HUES48 (cell line): ENCODE results near the gene CDC34.

Experiments
- H3K27ac ChIP-seq: one replicate; pipeline ENCODE4 v1.7.0; 2013; ENCODE audit warnings: low read depth, low read length, inconsistent platforms
- H3K27me3 ChIP-seq: 2 replicates; pipeline ENCODE4 v1.6.1; 2013; ENCODE audit warnings: mild to moderate bottlenecking, low read length; ENCODE audit not compliant: control insufficient read depth, insufficient read depth
- H3K36me3 ChIP-seq: 2 replicates; pipeline ENCODE4 v1.6.1; 2013; ENCODE audit warnings: low read length; ENCODE audit not compliant: control insufficient read depth, insufficient read depth
- H3K4me1 ChIP-seq: 2 replicates; pipeline ENCODE4 v1.6.1; 2013; ENCODE audit warnings: mild to moderate bottlenecking, low read length; ENCODE audit not compliant: control insufficient read depth, insufficient read depth
- H3K4me3 ChIP-seq: 2 replicates; pipeline ENCODE4 v1.5.1; 2013; ENCODE audit warnings: mild to moderate bottlenecking, low read depth, low read length
- H3K9ac ChIP-seq: 2 replicates; pipeline ENCODE4 v1.6.1; 2013; ENCODE audit warnings: mild to moderate bottlenecking, low read depth, low read length, moderate library complexity
- H3K9me3 ChIP-seq: 2 replicates; pipeline ENCODE4 v1.6.1; 2013; ENCODE audit warnings: low read length; ENCODE audit not compliant: control insufficient read depth, insufficient read depth

CDC34 gene

DNA sequence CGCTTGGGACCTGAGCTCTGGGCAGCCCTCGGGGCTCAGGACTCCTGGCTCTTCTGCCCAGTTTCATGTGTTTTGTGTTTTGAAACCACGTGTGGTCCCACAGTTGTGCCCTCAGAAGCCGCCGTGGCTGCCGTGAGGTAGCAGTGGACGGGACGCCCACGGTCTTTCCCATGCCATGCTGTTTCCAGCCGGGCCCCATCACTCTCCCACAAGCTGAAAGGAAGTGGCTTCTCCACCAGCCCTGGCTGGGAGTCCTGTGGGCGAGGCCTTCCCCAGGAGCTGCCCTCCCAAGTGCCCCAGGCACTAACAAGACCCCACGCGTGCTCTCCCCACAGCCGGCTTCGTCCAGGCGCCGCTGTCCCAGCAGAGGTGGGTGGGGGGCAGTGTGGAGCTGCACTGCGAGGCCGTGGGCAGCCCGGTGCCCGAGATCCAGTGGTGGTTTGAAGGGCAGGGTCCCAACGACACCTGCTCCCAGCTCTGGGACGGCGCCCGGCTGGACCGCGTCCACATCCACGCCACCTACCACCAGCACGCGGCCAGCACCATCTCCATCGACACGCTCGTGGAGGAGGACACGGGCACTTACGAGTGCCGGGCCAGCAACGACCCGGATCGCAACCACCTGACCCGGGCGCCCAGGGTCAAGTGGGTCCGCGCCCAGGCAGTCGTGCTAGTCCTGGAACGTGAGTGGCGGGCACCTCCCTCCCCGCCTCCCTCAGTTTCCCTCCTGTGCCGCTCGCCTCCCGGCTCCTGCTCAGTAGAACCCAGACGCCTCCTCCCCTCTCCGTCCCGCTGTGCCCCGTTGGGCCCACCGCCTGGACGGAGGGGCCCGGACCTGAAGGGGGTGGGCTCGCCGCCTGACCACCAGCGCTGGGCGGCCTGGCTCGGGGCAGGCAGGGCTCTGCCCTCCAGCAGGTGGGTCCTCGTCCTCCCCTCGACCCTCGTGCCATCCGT is 46.2 kb downstream of the CDC34 start:
- Histone ChIP-seq H3K9ac (no peak overlapping the region), H3K36me3 (peaks cover 50% of the 10 kb centered on the region), H3K4me1 (peaks cover 8% of the 10 kb centered on the region), H3K27ac (no peak overlapping the region), H3K27me3 (no peaks in the 10 kb centered on the region), H3K4me3 (no peak overlapping the region), H3K9me3 (no peaks in the 10 kb centered on the region)

DNA sequence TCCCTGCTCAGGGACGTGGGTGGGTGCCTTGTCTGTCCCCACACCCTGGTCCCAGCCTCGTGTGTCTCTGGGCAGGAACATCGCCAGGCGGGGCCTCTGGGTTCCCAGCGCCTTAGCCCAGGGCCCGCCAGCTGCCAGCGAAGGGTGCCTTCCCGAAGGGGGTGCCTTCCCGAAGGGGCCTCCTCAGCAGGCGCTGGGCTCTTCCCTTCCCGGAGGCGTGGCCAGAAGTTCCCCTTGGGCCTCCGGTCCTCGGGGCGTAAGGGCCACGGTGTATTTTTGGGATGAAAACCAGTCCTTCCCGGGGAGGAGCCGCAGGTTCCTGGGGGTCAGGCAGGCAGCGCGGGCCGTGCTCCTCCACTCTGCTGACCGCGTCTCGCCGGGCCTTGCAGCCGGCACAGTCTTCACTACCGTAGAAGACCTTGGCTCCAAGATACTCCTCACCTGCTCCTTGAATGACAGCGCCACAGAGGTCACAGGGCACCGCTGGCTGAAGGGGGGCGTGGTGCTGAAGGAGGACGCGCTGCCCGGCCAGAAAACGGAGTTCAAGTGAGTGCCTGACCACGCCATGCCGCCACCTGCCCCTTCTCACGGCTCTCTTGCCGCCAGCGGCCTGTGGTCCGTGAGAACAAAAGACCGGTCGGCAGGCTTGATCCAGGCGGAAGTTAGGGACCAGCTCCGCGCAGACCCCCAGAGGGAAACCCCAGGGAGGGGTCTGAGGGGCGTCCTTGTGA is 47.7 kb downstream of the CDC34 start:
- H3K4me1 ChIP-seq, result peaks cover 8% of the 10 kb centered on the region
- H3K27ac ChIP-seq, result no peak overlapping the region
- H3K9ac ChIP-seq, result no peak overlapping the region
- H3K4me3 ChIP-seq, result no peak overlapping the region
- no peaks in the 10 kb centered on the region for H3K9me3 ChIP-seq
- peaks cover 58% of the 10 kb centered on the region for H3K36me3 ChIP-seq
- no peaks in the 10 kb centered on the region for H3K27me3 ChIP-seq

DNA sequence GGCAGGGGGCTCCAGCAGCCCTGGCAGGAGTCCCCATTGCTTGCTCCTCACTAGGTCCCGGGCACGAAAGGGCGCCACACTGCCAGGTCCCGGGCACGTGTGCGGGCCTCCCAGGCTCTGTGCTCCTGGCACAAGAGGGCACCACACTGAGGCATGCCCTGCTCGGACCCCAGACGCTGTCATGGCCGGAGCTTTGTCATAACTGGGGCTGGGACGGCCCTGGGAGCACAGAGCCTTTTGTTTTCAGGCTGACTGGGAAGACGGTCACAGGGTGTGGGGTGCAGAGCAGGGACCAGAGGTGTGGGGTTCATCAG is 48.2 kb downstream of the CDC34 start:
- no peaks in the 10 kb centered on the region for H3K9me3 ChIP-seq
- no peak overlapping the region for H3K4me3 ChIP-seq
- no peak overlapping the region for H3K9ac ChIP-seq
- H3K4me1 ChIP-seq, result peaks cover 4% of the 10 kb centered on the region; the same call in 1 of the 2 replicates
- no peaks in the 10 kb centered on the region for H3K27me3 ChIP-seq
- no peak overlapping the region for H3K27ac ChIP-seq
- peaks cover 56% of the 10 kb centered on the region for H3K36me3 ChIP-seq

DNA sequence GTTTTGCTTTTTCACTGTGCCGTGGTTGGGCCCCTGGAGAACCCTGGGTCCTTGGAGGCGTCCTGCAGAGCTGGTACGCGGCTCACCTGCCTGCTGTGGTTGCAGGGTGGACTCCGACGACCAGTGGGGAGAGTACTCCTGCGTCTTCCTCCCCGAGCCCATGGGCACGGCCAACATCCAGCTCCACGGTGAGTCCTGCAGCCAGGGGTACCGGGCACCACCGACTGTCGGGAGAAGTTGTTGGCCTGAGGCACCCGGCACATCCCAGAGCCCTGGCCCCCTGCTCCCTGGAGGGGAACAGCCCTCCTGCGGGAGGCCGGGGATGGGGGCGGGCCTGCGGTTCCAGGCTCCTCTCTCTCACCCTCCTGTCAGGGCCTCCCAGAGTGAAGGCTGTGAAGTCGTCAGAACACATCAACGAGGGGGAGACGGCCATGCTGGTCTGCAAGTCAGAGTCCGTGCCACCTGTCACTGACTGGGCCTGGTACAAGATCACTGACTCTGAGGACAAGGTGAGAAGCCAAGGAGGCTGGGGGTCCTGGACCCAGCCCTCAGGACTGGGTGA is 48.8 kb downstream of the CDC34 start:
- Histone ChIP-seq H3K9me3 (no peaks in the 10 kb centered on the region), H3K27ac (no peak overlapping the region), H3K27me3 (no peaks in the 10 kb centered on the region), H3K4me1 (no peaks in the 10 kb centered on the region), H3K4me3 (no peak overlapping the region), H3K36me3 (peaks cover 53% of the 10 kb centered on the region), H3K9ac (no peak overlapping the region)

DNA sequence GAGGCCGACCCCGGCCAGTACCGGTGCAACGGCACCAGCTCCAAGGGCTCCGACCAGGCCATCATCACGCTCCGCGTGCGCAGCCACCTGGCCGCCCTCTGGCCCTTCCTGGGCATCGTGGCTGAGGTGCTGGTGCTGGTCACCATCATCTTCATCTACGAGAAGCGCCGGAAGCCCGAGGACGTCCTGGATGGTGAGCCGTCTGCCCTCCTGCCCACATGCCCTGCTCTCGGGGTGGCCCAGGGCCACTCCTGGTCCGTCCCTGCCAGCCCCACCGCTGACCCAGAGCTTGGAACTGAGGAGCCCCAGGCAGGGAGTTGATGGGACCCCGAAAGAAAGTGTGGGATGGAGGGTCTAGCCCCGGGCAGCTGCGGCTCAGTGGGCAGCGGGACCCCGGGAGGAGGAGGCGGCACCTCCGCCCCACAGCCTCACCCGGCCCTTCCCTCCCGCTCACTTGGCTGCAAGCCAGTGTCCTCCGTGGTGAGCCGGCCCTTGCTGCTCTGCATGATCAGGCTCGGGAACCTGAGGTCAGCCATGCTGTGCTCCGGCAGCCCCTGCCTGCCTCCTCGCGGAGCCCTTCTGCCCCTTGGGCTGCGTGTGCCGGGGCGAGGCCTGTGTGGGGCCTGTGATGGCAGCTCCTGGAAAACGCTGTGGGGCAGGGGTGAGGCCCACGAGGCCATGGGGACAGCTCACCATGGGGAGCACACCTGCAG is 50.0 kb downstream of the CDC34 start:
- Histone ChIP-seq H3K9me3 (no peaks in the 10 kb centered on the region), H3K27me3 (no peaks in the 10 kb centered on the region), H3K4me3 (no peak overlapping the region), H3K4me1 (no peaks in the 10 kb centered on the region), H3K9ac (no peak overlapping the region), H3K27ac (no peak overlapping the region), H3K36me3 (peaks cover 47% of the 10 kb centered on the region)

DNA sequence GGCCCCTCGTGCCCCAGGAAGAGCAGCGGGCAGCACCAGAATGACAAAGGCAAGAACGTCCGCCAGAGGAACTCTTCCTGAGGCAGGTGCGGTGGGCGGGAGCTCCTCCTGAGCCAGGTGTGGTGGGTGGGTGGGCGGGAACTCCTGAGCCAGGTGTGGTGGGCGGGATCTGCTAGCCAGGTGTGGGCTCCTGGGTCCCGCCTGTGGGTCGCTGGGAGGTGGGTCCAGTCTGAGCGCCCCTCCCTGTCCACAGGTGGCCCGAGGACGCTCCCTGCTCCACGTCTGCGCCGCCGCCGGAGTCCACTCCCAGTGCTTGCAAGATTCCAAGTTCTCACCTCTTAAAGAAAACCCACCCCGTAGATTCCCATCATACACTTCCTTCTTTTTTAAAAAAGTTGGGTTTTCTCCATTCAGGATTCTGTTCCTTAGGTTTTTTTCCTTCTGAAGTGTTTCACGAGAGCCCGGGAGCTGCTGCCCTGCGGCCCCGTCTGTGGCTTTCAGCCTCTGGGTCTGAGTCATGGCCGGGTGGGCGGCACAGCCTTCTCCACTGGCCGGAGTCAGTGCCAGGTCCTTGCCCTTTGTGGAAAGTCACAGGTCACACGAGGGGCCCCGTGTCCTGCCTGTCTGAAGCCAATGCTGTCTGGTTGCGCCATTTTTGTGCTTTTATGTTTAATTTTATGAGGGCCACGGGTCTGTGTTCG is 51.1 kb downstream of the CDC34 start:
- Histone ChIP-seq H3K4me1 (no peaks in the 10 kb centered on the region), H3K36me3 (peaks cover 47% of the 10 kb centered on the region), H3K27me3 (no peaks in the 10 kb centered on the region), H3K9ac (no peak overlapping the region), H3K4me3 (no peak overlapping the region), H3K27ac (no peak overlapping the region), H3K9me3 (no peaks in the 10 kb centered on the region)

DNA sequence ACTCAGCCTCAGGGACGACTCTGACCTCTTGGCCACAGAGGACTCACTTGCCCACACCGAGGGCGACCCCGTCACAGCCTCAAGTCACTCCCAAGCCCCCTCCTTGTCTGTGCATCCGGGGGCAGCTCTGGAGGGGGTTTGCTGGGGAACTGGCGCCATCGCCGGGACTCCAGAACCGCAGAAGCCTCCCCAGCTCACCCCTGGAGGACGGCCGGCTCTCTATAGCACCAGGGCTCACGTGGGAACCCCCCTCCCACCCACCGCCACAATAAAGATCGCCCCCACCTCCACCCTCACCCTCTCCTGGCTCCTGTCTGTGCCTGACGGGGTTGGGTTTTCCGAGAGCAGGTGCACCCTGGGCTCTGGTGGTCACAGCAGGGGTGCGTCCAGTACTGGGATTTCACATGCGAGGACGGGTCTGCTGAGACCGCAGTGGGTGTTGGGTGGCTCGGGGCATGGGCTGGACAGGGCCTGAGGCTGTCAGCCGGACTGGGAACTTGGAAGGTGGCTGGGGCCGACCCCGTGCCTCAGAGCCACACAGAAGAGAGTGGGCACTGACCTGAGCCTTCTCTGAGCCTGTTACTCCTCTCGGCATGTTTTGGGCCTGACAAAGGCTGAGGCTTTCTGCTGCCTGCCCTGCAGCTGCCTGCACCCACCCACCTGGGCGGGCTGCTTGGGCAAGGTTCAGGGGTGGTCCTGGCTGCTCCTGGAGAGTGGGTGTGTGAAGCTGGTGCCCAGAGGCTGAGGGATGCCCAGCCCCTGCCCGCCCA is 51.8 kb downstream of the CDC34 start:
- Histone ChIP-seq H3K9me3 (no peaks in the 10 kb centered on the region), H3K4me1 (no peaks in the 10 kb centered on the region), H3K27ac (no peak overlapping the region), H3K9ac (no peak overlapping the region), H3K4me3 (no peak overlapping the region), H3K36me3 (peaks cover 40% of the 10 kb centered on the region), H3K27me3 (peaks cover 2% of the 10 kb centered on the region)

DNA sequence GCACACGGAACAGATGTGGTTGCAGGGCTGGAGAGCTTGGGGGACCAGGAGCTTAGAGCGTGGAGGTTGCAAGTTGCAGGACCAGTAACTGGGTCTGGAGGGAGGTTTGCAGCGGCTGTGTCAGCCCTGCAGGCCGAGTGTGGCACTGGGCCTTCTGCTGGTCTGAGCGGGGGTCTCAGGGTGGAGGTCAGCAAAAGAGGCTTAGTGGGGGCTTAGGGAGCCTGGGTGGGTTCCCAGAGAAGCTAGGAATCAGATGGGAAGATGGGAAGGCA is 52.3 kb downstream of the CDC34 start:
- no peaks in the 10 kb centered on the region for H3K4me1 ChIP-seq
- H3K4me3 ChIP-seq, result no peak overlapping the region
- peaks cover 38% of the 10 kb centered on the region for H3K36me3 ChIP-seq
- no peak overlapping the region for H3K9ac ChIP-seq
- H3K9me3 ChIP-seq, result no peaks in the 10 kb centered on the region
- peak overlapping the region; percentile 3 for H3K27ac ChIP-seq
- H3K27me3 ChIP-seq, result peaks cover 7% of the 10 kb centered on the region

DNA sequence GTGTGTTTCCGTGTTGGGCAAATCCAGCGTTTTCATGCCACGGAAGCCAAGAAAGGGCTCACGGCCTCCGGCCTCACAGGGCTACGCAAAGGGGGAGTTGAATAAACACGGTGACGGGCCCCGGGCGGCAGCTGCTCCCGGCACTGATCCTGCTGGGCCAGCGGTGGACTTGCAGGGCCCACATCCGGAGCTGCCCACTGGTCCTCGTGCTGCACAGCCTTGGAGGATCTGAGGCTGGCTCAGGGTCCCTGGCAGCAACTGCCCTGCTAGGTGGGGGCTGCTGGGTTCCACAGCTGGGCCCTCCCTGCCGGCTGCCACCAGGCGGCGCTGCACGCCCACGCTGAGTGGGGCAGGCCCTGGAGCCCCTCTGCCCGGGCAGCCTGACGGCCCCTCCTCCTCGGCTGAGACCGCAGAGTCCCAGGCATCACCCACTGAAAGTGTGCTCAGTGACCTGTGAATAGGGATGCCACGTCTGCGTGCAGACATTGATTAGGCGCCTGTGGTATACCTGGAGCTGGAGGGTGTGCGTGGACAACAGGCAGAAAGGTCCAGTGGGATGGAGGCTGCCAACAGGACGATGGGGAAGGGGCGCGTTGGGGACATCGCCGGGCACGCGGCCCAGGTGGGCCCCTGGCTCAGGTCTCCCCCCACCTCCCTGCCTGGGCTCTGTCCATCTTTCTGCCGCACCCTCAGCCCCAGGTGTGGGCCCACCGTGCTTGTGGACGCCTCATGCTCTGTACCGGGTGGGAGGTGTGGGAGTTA is 52.9 kb downstream of the CDC34 start:
- no peak overlapping the region for H3K4me3 ChIP-seq
- H3K27me3 ChIP-seq, result peaks cover 12% of the 10 kb centered on the region
- peaks cover 33% of the 10 kb centered on the region for H3K36me3 ChIP-seq
- H3K9me3 ChIP-seq, result no peaks in the 10 kb centered on the region
- H3K4me1 ChIP-seq, result no peaks in the 10 kb centered on the region
- H3K9ac ChIP-seq, result no peak overlapping the region
- peak overlapping the region; percentile 3 for H3K27ac ChIP-seq
